ENCODE results near the gene BRMS1L. TPM values are rescaled to one million over a fixed set of nuclear protein-coding genes. Genes with fewer than 3 reads are reported as not detected.
A peak's percentile ranks its signal among the peaks of the same experiment; 100 is the strongest.

The BRMS1L gene
- total and polyA plus RNA-seq, 2 donors (not counting 3 experiments of a cell fraction or from before 2014, with no cell fraction given): 4.0 to 7.7 TPM

DNA sequence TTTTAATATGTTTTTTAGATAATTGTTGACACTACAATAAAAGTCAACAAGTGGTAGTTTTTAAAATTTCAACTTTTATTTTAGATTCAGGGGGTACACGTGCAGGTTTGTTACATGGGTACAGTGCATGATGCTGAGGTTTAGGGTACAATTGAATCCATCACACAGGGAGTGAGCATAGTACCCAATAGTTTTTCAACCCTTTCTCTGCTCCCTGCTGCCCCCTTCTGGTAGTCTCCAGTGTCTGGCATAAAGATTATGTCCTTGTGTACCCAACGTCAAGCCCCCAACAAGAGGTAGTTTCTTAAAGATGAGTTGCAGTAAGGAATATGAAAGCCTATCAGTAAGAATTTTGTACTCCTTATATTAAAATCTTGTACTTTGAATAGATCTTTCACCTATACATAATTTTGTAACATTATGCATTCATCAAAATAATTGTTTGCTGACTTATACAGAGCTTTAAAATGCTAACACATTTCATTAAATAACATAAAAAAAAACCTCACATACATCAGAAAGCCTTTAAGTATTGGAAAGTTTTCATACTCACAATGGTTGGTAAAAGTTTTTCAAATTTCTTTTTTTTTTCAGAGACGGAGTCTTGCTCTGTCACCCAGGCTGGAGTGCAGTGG lies 11.7 kb upstream of the BRMS1L start:
- Histone ChIP-seq H3K27ac (ENCODE audit: insufficient read depth, low read depth, low read length) (no peak overlapping the region), H3K4me1 (ENCODE audit: control insufficient read depth, extremely low read depth, insufficient read depth, low read length) (no peaks in the 10 kb centered on the region), H3K36me3 (ENCODE audit: control insufficient read depth in 2 of 2, extremely low read depth in 1 of 2, insufficient read depth in 2 of 2, low read length in 2 of 2) (no peaks in the 10 kb centered on the region), H3K9me1 (replicated peaks; ENCODE audit: control insufficient read depth, extremely low read depth, insufficient read depth, low read length) (no peaks in the 10 kb centered on the region), H3K79me2 (ENCODE audit: control insufficient read depth, insufficient read depth, low read length) (no peaks in the 10 kb centered on the region), H4K20me1 (replicated peaks; ENCODE audit: control insufficient read depth, extremely low read depth, insufficient read depth, low read length) (no peaks in the 10 kb centered on the region), H3K4me3 (replicated peaks in 1 of 3; ENCODE audit: insufficient read depth in 1 of 3, low read depth in 1 of 3, low read length in 3 of 3) (no peak overlapping the region), H3K4me2 (ENCODE audit: insufficient read depth, low read length) (no peak overlapping the region), H2AFZ (ENCODE audit: low read depth, low read length) (no peak overlapping the region), H3K9ac (replicated peaks; ENCODE audit: extremely low read depth, insufficient read depth, low read length) (no peak overlapping the region), H3K9me3 (replicated peaks; ENCODE audit: control insufficient read depth, insufficient read depth, low read length) (no peaks in the 10 kb centered on the region), H3K27me3 (ENCODE audit: control insufficient read depth in 2 of 2, insufficient read depth in 2 of 2, low read length in 2 of 2) (peaks cover 2 to 10% of the 10 kb centered on the region in 2 experiments)
- peak; percentile 66 for DNase-seq (ENCODE audit: low read depth, low spot score)
- peak; percentile 58 for FAIRE-seq
- ChIA-PET POLR2A (no interaction called here), CTCF (interaction anchor here (0.8 to 2.7 kb wide), 5 partner anchors 12 to 674 kb away, joined by 3 to 17 read pairs (median 5); partner anchors contain the start of gene BRMS1L)
- dilution Hi-C loops (cut with MboI; ENCODE audit: extremely low pct_ligation_motif_present, low sequenced_read_pairs) (no loop called here), intact Hi-C loops (cut with micrococcal nuclease) (loop anchor here (2.0 to 10.0 kb wide), 4 partner anchors 120 to 674 kb away; no protein-coding TSS in a partner anchor)
- no TSS peak for BruUV-seq (replicated peaks)
- TF ChIP-seq MYC (IDR thresholded peaks at IDR 0.05; ENCODE audit: low read depth, low read length): no peak
- TF ChIP-seq, protein P1, sequence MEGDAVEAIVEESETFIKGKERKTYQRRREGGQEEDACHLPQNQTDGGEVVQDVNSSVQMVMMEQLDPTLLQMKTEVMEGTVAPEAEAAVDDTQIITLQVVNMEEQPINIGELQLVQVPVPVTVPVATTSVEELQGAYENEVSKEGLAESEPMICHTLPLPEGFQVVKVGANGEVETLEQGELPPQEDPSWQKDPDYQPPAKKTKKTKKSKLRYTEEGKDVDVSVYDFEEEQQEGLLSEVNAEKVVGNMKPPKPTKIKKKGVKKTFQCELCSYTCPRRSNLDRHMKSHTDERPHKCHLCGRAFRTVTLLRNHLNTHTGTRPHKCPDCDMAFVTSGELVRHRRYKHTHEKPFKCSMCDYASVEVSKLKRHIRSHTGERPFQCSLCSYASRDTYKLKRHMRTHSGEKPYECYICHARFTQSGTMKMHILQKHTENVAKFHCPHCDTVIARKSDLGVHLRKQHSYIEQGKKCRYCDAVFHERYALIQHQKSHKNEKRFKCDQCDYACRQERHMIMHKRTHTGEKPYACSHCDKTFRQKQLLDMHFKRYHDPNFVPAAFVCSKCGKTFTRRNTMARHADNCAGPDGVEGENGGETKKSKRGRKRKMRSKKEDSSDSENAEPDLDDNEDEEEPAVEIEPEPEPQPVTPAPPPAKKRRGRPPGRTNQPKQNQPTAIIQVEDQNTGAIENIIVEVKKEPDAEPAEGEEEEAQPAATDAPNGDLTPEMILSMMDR (IDR thresholded peaks at IDR 0.05; ENCODE audit: extremely low read depth in 1 of 2, insufficient read depth in 1 of 2, low read depth in 1 of 2, low read length in 2 of 2): peak; percentile 64 to 75

DNA sequence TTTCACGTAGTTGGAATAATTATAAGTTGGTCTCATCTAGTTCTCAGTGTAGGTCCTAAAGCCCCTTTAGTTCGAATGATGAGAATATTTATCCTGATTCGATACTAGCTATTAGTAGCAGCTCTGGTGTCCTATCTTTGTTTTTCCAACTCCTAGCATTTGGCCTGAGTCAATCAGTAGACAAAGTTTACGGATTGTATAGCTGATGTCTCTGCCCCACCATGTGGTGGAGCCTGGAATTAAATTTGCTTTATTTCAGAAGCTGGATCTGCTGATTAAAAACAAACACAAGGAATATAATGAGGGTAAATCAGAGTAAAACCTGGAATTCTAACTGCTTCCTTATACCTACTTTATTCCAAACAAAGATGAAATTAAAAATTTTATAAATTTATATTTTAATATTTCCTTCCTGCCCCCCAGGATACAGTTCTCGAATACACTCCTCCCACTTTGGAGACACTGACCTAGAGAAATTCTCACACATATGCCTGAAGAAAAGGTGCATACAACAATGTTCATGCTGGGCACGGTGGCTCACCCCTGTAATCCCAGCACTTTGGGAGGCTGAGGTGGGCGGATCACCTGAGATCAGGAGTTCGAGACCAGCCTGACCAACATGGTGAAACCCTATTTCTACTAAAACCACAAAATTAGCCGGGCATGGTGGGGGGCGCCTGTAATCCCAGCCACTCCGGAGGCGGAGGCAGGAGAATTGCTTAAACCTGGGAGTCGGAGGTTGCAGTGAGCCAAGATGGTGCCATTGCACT lies 7.6 kb upstream of the BRMS1L start:
- Histone ChIP-seq H3K4me2 (ENCODE audit: insufficient read depth, low read length) (no peak overlapping the region), H2AFZ (ENCODE audit: low read depth, low read length) (no peak overlapping the region), H3K9ac (replicated peaks; ENCODE audit: extremely low read depth, insufficient read depth, low read length) (no peak overlapping the region), H3K27me3 (ENCODE audit: control insufficient read depth in 2 of 2, insufficient read depth in 2 of 2, low read length in 2 of 2) (peaks cover 6 to 14% of the 10 kb centered on the region in 2 experiments), H3K79me2 (ENCODE audit: control insufficient read depth, insufficient read depth, low read length) (no peaks in the 10 kb centered on the region), H3K9me1 (replicated peaks; ENCODE audit: control insufficient read depth, extremely low read depth, insufficient read depth, low read length) (no peaks in the 10 kb centered on the region), H3K9me3 (replicated peaks; ENCODE audit: control insufficient read depth, insufficient read depth, low read length) (no peaks in the 10 kb centered on the region), H3K36me3 (ENCODE audit: control insufficient read depth in 2 of 2, extremely low read depth in 1 of 2, insufficient read depth in 2 of 2, low read length in 2 of 2) (no peaks in the 10 kb centered on the region), H3K4me3 (replicated peaks in 1 of 3; ENCODE audit: insufficient read depth in 1 of 3, low read depth in 1 of 3, low read length in 3 of 3) (no peak overlapping the region), H4K20me1 (replicated peaks; ENCODE audit: control insufficient read depth, extremely low read depth, insufficient read depth, low read length) (no peaks in the 10 kb centered on the region), H3K4me1 (ENCODE audit: control insufficient read depth, extremely low read depth, insufficient read depth, low read length) (no peaks in the 10 kb centered on the region), H3K27ac (ENCODE audit: insufficient read depth, low read depth, low read length) (no peak overlapping the region)
- intact Hi-C loops (cut with micrococcal nuclease) (loop anchor here (5.0 to 10.0 kb wide), 2 partner anchors 124 to 396 kb away; no protein-coding TSS in a partner anchor), dilution Hi-C loops (cut with MboI; ENCODE audit: extremely low pct_ligation_motif_present, low sequenced_read_pairs) (no loop called here)
- POLR2A ChIA-PET: no interaction called here
- CTCF ChIA-PET: interaction anchor here (0.6 to 3.1 kb wide), 24 partner anchors 8 to 1487 kb away, joined by 3 to 28 read pairs (median 4); partner anchors contain the start of genes BRMS1L, INSM2 and RALGAPA1
- DNase-seq (ENCODE audit: low read depth, low spot score) (peak; percentile 64), FAIRE-seq (peak; percentile 33)
- no peak for TF ChIP-seq POLR2A (IDR thresholded peaks at IDR 0.05; ENCODE audit: low read depth, low read length)
- TF ChIP-seq, protein P1 (IDR thresholded peaks at IDR 0.05; ENCODE audit: extremely low read depth in 1 of 2, insufficient read depth in 1 of 2, low read depth in 1 of 2, low read length in 2 of 2): peak; percentile 22 to 43
- BruUV-seq (replicated peaks): no TSS peak

All from endothelial cell of umbilical vein (primary cell).